Neural cell (in vitro differentiated cells): ENCODE measurements around the gene HTD2.

Experiments used
- EP300 ChIP-seq: fragments of 450-650 bp; conservative IDR thresholded peaks from 2 replicates; pipeline ENCODE4 v1.6.1; 2014; ENCODE audit warnings: antibody characterized with exemption, mild to moderate bottlenecking, moderate library complexity; ENCODE audit not compliant: poor library complexity, severe bottlenecking
- POLR2AphosphoS5 ChIP-seq: IDR thresholded peaks from 2 replicates; pipeline ENCODE4 v1.6.1; 2012
- RAD21 ChIP-seq: fragments of 450-650 bp; conservative IDR thresholded peaks from 2 replicates; pipeline ENCODE4 v1.6.1; 2014; ENCODE audit warnings: antibody characterized with exemption, mild to moderate bottlenecking, moderate library complexity
- TAF1 ChIP-seq: IDR thresholded peaks from 2 replicates; pipeline ENCODE4 v1.6.1; 2012; ENCODE audit warnings: low read depth
- TF ChIP-seq, protein P1 (sequence below): fragments of 450-650 bp; IDR thresholded peaks from 2 replicates; pipeline ENCODE4 v1.5.1; 2014; ENCODE audit warnings: antibody characterized with exemption, mild to moderate bottlenecking, moderate library complexity; ENCODE audit not compliant: poor library complexity, severe bottlenecking
- TF ChIP-seq, protein P2 (sequence below): IDR thresholded peaks from 2 replicates; pipeline ENCODE4 v1.6.1; 2012; ENCODE audit warnings: borderline replicate concordance

DNA sequence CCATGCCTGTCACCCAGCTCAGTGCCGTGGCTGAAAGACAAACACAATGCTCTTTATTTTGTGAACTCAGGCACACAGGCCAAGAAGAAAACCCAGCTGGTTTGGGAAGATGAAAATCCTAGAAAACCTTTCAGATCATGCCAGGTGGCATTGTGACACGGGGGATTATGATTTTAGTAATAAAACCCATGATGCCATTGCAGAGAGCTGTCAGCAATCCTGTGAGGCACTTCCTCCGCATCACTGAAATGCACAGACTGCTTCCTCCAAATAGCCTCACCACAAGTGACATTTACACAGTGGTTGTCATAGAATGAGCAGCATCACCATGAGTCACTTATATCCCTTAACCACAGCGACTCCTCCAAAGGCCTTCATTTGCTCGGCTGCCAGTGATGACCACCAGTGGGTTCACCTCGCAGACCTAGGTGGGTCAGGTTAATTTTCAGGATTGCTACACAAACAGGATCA lies 46.0 kb upstream of the HTD2 start:
- TF ChIP-seq, protein P1, sequence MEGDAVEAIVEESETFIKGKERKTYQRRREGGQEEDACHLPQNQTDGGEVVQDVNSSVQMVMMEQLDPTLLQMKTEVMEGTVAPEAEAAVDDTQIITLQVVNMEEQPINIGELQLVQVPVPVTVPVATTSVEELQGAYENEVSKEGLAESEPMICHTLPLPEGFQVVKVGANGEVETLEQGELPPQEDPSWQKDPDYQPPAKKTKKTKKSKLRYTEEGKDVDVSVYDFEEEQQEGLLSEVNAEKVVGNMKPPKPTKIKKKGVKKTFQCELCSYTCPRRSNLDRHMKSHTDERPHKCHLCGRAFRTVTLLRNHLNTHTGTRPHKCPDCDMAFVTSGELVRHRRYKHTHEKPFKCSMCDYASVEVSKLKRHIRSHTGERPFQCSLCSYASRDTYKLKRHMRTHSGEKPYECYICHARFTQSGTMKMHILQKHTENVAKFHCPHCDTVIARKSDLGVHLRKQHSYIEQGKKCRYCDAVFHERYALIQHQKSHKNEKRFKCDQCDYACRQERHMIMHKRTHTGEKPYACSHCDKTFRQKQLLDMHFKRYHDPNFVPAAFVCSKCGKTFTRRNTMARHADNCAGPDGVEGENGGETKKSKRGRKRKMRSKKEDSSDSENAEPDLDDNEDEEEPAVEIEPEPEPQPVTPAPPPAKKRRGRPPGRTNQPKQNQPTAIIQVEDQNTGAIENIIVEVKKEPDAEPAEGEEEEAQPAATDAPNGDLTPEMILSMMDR: no peak
- TF ChIP-seq RAD21 (no peak), EP300 (peak; percentile 58), POLR2AphosphoS5 (peak; percentile 25), TAF1 (no peak)
- TF ChIP-seq, protein P2, sequence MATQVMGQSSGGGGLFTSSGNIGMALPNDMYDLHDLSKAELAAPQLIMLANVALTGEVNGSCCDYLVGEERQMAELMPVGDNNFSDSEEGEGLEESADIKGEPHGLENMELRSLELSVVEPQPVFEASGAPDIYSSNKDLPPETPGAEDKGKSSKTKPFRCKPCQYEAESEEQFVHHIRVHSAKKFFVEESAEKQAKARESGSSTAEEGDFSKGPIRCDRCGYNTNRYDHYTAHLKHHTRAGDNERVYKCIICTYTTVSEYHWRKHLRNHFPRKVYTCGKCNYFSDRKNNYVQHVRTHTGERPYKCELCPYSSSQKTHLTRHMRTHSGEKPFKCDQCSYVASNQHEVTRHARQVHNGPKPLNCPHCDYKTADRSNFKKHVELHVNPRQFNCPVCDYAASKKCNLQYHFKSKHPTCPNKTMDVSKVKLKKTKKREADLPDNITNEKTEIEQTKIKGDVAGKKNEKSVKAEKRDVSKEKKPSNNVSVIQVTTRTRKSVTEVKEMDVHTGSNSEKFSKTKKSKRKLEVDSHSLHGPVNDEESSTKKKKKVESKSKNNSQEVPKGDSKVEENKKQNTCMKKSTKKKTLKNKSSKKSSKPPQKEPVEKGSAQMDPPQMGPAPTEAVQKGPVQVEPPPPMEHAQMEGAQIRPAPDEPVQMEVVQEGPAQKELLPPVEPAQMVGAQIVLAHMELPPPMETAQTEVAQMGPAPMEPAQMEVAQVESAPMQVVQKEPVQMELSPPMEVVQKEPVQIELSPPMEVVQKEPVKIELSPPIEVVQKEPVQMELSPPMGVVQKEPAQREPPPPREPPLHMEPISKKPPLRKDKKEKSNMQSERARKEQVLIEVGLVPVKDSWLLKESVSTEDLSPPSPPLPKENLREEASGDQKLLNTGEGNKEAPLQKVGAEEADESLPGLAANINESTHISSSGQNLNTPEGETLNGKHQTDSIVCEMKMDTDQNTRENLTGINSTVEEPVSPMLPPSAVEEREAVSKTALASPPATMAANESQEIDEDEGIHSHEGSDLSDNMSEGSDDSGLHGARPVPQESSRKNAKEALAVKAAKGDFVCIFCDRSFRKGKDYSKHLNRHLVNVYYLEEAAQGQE: no peak
